COR-L47 (cell line): Measurements from ENCODE around the gene ENOPH1.
"Not testable (repeated sequence)": the region's sequence is repeated elsewhere in the genome, so short reads cannot be mapped to it uniquely, and the experiment has no call there.

ENCODE experiments used
- DNase-seq: peaks from one replicate; lab custom pipeline; 2025; lab: John Stamatoyannopoulos, UW

The ENOPH1 gene

GRCh38 chr4:82428969-82429727 is 1.2 kb upstream of the ENOPH1 start:
- peak; percentile 87 for DNase-seq

DNA sequence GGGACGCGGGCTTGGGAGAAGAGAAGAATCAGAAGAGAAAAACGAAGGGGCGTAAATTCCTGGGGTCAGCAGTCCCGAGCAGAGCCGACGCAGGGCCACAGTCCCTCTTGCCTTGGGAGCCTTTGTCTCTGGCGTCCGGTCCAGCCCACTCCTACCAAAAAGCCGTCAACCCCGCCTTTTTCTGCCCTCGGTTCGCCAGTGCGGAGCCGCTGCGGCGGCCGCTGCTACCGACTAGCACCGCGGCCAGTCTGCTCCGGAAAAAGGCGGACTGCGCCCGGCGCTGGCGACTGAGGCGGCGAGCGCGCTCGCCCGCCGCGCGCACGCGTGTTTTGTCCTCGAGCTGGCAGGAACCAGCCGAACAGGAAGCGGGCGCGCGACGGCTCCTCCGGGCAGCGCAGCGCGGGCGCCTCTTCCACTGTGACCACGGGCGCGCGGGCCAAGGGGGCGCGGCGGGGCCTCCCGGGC is 630 bp upstream of the ENOPH1 start:
- DNase-seq = no peak

GRCh38 chr4:82430964-82431745 is 765 bp downstream of the ENOPH1 start:
- DNase-seq = peak; percentile 62

DNA sequence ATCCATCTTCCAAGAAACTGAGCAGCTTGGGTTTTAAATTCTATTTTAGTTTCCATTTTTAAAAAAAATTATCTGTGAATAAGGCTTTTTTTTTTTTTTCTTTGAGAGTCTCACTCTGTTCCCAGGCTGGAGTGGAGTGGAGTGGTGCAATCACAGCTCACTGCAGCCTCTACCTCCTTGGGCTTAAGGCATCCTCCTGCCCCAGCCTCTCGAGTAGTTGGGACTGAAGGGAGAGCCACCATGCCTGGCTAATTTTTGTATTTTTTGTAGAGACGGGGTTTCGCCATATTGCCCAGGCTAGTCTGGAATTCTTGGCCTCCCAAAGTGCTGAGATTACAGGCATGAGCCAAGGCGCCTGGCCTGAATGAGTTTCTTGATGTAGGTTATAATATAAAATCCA is 1.4 kb downstream of the ENOPH1 start:
- no peak for DNase-seq

DNA sequence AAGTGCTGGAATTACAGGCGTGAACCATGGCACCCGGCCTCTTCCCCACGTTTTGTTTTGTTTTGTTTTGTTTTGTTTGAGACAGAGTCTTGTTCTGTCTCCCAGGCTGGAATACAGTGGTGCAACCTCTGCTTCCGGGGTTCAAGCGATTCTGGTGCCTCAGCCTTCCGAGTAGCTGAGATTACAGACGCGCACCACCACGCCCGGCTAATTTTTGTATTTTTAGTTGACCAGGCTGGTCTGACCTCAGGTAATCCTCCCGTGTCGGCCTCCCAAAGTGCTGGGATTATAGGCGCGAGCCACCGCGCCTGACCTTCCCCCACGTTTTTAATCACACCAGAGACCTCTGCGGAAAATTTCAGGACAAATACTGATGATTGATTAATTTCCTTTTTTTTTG is 2.2 kb downstream of the ENOPH1 start:
- no peak for DNase-seq

DNA sequence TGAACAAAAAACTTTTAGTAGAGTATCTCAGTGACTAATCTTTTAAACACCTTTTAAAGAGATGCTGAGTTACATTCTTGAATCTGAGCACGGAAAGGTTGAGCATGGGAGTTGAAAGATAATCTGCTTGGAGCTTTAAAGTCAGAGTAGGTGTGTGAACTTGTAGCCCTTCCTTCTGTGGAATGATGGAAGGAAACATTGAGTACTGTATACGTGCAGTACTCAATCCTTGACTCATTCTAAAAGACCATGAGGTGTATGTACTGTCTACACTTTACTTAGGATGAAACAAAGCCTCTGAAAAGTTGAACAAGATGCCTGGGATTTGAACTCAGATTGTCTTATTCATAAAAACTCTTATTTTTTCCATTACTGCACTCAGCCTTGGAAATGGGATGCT is 3.4 kb downstream of the ENOPH1 start:
- no peak for DNase-seq

- no peak for DNase-seq
These were observed 4.6 kb downstream of the ENOPH1 start for GRCh38 chr4:82434949-82435348.

DNA sequence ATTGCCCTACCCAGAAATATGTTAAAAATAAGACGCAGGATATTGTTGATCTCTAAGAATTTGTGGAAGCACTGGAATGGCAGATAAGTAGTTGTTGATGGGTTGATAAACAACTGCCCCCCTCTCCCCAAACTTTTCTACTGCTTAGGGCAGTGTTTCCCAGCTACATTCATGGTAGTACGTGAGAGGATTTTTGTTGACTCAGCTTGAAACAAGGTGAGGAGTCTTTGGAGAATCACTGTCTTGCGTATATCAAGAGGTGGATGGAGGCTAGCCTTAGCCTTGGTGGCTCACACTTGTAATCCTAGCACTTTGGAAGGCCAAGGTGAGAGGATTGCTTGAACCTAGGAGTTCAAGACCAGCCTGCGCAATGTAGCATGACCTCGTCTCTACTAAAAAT is 5.7 kb downstream of the ENOPH1 start:
- no peak for DNase-seq

DNA sequence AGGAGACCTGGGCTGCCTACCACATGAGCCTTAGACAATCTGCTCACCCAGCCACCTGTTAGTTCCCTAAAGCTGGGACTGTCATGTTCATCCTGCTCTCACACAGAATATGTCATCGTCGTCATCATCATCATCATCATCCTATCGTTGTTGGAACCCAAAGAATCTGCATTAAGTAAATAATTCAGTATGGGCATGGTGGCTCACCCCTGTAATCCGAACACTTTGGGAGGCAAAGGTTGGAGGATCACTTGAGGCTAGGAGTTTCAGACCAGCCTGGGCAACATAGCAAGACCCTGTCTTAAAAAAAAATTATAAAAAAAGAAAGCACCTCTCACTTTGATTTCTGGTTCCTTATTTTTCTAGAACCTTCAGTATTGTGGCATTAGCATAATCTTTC is 6.4 kb downstream of the ENOPH1 start:
- no peak for DNase-seq

DNA sequence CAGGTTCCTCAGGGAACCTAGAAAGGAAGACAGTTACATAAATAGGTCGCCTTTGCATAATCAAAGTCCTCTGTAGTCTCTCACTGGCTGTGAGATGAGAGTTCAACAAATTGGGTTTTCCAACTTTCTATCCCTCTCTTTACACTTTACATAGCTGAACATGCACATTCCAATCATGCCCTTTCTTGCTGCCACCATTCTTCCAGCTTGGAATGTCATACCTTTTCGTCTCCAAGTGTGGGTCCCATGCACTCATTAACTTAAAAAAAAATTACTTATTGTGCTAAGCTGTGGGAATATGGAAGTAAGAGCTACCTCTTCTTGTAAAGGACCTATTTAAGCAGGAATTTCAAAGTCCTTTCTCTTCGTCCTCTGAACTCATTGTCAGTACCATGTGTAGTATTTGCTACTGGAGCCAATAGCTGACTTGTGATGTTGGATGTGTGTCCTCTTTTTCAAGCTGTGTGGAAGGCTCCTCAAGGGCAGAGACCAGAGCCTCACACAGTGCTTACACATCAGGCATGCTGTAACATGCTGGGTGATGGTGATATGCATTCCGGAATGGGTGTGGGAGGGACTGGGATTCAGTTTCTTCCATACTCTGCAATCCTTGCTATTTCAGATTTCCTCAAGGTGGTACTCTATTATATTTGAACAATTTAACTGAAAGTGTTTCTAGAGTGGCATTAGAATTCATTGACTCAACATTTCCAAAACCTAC is 7.1 kb downstream of the ENOPH1 start:
- no peak for DNase-seq

GRCh38 chr4:82439088-82439487 is 8.7 kb downstream of the ENOPH1 start:
- DNase-seq = no peak

- no peak for DNase-seq
These were observed 17.5 kb downstream of the ENOPH1 start for GRCh38 chr4:82447886-82448285.

- no peak for DNase-seq
These were observed 20.8 kb downstream of the ENOPH1 start for GRCh38 chr4:82450966-82451755.

GRCh38 chr4:82452026-82452425 is 21.6 kb downstream of the ENOPH1 start:
- no peak for DNase-seq

DNA sequence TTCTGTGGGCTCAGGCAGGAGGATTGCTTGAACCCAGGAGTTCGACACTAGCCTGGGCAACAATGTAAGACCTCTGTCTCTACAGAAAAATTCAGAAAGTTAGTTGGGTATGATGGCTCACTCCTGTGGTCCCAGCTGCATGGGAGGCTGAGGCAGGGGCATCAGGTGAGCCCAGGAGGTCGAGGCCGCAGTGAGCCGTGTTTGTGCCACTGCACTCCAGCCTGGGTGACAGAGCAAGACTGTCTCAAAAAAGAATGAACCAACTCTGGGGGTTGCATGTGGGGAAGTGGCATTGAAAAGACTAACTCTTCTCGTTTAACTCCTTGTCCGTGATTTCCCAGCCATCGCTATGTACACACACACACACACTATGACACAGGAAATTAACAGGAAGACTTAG is 26.9 kb downstream of the ENOPH1 start:
- DNase-seq = no peak

- no peak for DNase-seq
These were observed 28.3 kb downstream of the ENOPH1 start for GRCh38 chr4:82458729-82459128.

DNA sequence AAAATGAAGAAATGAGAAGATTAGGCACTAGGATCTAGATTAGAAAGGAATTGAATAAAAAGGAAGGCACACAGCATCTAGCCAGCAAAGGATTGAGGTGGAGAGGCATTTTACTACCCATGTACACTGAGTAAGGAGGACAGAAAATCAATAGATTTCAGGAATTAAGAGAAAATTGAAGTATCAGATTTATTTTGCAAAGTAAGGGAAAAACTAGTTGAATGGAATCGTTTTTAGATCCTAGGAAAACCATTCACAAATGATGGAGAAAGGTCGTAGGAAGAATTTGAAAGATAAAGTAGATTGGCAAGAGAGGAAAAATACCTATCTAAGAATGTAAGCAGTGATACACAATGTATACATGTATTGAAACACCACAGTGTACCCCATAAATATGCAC is 31.3 kb downstream of the ENOPH1 start:
- DNase-seq = no peak

GRCh38 chr4:82462415-82462831 is 32.0 kb downstream of the ENOPH1 start:
- peak; percentile 83 for DNase-seq

- DNase-seq = no peak
These were observed 32.8 kb downstream of the ENOPH1 start for GRCh38 chr4:82463221-82463620.

DNA sequence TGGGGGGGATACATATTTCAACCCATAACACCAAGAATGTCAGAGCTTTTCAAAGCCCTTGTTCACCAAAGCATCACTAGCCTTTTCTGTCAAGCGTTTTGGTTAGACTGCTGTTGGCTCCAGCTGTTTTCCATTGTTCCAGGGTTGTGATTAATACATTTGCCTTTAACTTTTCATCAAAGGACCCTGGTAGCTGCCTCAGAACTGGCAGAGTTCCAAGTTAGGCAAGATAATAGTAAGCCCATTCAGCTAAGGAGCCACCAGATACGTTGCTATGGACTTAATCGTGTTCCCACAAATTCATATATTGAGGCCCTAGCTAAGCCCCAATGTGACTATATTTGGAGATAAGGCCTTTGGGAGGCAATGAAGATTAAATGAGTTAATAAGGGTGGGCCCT is 37.1 kb downstream of the ENOPH1 start:
- DNase-seq = peak; percentile 53

DNA sequence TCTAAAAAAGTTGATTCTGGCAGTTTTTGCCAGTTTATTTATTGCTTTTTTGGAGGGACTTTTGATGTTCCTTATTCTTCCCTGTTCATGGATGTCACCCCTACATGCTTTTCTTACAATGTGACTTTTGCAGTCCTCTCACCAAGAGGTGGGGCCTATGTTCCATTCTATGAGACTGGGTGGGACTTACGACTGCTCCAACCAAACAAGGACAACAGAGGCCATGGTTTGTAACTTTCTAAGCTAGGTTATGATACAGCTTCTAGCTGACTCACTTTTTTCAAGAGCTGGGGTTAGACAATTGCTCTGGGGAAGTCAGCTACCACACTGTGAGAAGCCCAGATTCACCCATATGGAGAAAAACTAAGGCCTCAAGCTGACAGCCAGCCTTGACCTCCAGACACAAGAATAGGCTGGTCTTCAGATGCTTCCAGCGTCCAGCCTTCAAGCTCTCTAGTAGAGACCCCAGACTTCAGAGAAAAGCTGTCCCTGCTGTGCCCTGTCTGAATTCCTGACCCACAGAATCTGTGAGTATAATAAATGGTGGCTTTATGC is 39.5 kb downstream of the ENOPH1 start:
- no peak for DNase-seq

DNA sequence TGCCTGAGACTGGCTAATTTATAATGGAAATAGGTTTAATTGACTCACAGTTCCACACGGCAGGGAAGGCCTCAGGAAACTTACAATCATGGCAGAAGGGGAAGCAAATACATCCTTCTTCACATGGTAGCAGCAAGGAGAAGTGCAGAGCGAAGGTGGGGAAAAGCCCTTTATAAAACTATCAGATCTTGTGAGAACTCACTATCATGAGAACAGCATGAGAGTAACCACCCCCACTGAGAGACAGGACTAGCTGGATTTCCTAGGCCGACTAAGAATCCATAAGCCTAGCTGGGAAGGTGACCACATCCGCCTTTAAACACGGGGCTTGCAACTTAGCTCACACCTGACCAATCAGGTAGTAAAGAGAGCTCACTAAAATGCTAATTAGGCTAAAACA is 42.7 kb downstream of the ENOPH1 start:
- not testable (repeated sequence) for DNase-seq
